Muscle layer of colon (tissue), 2 donors: Measurements from ENCODE around the gene REC114.
"Not testable (repeated sequence)": the region's sequence is repeated elsewhere in the genome, so short reads cannot be mapped to it uniquely, and the experiment has no call there.

ENCODE experiments used
- H3K27ac ChIP-seq: one replicate; pipeline ENCODE4 v1.7.0; 2013; ENCODE audit warnings: low read depth, mild to moderate bottlenecking, low read length, moderate library complexity
- H3K27me3 ChIP-seq, 2 donors: one replicate each; pipeline ENCODE4 v1.7.0; 2013; ENCODE audit warnings: low read length in 2 of 2, mild to moderate bottlenecking in 2 of 2; ENCODE audit not compliant: insufficient read depth in 2 of 2, control insufficient read depth in 1 of 2
- H3K36me3 ChIP-seq: one replicate; pipeline ENCODE4 v1.7.0; 2013; ENCODE audit warnings: mild to moderate bottlenecking, low read length; ENCODE audit not compliant: insufficient read depth
- H3K4me1 ChIP-seq: one replicate; pipeline ENCODE4 v1.7.0; 2013; ENCODE audit warnings: mild to moderate bottlenecking, low read length; ENCODE audit not compliant: insufficient read depth
- H3K4me3 ChIP-seq, 2 donors: one replicate each; pipeline ENCODE4 v1.7.0; 2013; ENCODE audit warnings: low read length in 2 of 2, low read depth in 1 of 2, mild to moderate bottlenecking in 1 of 2, moderate library complexity in 1 of 2
- H3K9ac ChIP-seq: one replicate; pipeline ENCODE4 v1.7.0; 2013; ENCODE audit warnings: low read length
- H3K9me3 ChIP-seq: one replicate; pipeline ENCODE4 v1.7.0; 2013; ENCODE audit warnings: mild to moderate bottlenecking, low read length
- donor health status: abdominal sarcoma.
- donor health status: Adenocarcinoma of cecum.

REC114 gene, protein sequence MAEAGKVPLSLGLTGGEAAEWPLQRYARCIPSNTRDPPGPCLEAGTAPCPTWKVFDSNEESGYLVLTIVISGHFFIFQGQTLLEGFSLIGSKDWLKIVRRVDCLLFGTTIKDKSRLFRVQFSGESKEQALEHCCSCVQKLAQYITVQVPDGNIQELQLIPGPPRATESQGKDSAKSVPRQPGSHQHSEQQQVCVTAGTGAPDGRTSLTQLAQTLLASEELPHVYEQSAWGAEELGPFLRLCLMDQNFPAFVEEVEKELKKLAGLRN

DNA sequence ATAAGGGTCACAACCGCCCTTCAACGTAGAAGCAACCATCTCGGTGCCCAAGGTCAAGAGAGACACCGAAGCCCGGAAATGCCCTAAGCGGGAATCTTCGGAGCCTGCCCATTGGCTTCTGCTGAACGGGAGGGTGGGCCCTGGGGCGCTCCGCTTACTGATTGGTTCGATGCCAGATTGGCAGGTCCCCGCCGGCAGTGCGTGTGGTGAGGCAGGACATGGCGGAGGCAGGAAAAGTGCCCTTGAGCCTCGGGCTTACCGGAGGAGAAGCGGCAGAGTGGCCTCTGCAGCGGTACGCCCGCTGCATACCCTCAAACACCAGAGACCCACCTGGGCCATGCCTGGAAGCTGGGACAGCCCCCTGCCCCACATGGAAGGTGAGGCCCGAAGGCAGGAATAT lies at the start of gene REC114:
TSS of gene REC114 (plus strand) at position 197 of the 400 bp plus-strand sequence. CDS start at position 219, 22 bp downstream.
- H3K27ac ChIP-seq = no peak within 1 kb of the TSS
- no peak within 1 kb of the TSS for H3K4me3 ChIP-seq
- no peaks in the 10 kb centered on the region for H3K36me3 ChIP-seq
- no peaks in the 10 kb centered on the region for H3K9me3 ChIP-seq
- H3K4me1 ChIP-seq = no peaks in the 10 kb centered on the region
- H3K27me3 ChIP-seq = no peaks in the 10 kb centered on the region
- no peak within 1 kb of the TSS for H3K9ac ChIP-seq

DNA sequence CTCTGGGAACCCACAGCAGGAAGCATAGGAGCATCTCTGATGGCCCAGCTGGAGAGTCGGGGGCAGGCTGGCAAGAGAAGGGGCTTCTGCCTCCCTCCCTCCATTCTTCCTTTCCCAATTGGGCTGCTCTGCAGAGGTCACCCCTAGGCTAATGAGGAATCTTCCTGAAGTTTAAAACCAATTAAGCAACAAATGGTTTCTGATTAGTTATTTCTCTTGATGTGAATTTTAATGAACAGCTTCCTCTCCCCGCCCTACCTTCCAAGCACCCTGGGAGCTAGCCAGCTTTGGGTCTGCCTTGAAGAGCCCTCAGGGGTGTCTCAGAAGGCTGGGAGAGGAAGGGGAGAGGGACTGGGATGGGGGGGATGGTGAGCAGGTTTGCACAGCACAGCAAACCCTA lies 49.6 kb upstream of the REC114 start:
- Histone ChIP-seq H3K4me3 (no peak overlapping the region), H3K9me3 (no peaks in the 10 kb centered on the region), H3K27ac (no peak overlapping the region), H3K27me3 (peaks cover 0 to 8% of the 10 kb centered on the region in 2 donors), H3K36me3 (no peaks in the 10 kb centered on the region), H3K9ac (no peak overlapping the region), H3K4me1 (no peaks in the 10 kb centered on the region)

DNA sequence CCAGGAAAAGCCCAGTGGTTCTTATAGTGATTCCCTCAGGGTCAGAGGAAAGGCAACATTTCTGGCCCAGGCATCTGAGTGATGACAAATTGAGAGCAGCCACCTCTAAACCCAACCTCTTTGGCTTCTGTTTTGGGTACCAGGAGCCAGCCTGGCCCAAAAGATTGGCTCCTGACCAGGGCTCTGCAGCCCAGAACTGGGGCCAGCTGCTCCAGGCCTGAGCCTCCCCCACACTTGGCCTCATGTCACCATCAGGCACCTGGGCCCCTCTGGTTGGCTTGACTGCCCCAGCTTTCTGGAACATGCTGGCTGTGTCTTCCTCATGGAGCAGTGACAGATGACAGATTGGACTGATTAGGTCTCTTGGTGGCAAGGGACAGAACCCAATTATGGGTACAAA lies 48.2 kb upstream of the REC114 start:
- Histone ChIP-seq H3K36me3 (no peaks in the 10 kb centered on the region), H3K27me3 (peaks cover 0 to 8% of the 10 kb centered on the region in 2 donors), H3K9ac (no peak overlapping the region), H3K27ac (no peak overlapping the region), H3K9me3 (no peaks in the 10 kb centered on the region), H3K4me1 (no peaks in the 10 kb centered on the region), H3K4me3 (no peak overlapping the region)

DNA sequence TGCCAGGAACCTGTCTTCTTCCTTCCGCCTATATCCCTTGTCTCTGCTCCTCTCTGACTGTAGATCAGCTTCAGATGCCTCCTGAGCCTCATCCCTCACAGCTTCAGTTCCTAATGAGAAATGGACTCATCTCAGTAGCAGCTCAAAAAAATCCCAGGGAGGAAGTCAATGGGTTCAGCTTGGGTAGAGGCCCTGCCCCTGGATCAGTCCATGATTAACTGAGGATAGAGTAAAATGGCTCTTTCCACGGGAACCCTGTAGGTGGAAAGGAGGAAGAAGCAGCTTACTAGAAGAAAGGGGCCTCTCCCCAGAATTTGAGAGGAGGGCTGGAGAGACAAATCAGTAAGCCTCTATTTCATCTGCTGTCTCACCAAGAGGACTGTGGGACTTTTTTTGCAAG lies 47.3 kb upstream of the REC114 start:
- Histone ChIP-seq H3K27me3 (peaks cover 0 to 6% of the 10 kb centered on the region in 2 donors), H3K36me3 (no peaks in the 10 kb centered on the region), H3K27ac (no peak overlapping the region), H3K9me3 (no peaks in the 10 kb centered on the region), H3K4me3 (no peak overlapping the region), H3K4me1 (no peaks in the 10 kb centered on the region), H3K9ac (no peak overlapping the region)

DNA sequence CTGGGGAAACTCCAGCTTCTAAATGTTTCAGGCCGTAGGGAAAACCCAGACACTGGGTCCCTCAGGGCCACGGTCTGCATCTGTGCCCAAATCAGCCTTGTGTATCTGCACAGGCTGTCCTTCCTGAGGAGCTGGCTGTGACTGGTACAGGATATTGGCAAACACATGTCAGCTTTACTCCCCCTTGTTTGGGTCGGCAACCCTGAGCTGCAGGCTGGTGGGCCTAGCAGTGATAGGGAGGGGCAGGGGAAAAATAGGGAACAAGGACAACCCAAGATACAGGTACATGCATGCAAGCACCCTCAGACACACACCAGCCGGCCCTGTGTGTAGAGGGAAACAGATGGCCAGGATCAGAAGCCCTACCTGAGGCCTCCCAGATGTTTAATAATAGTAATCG lies 45.5 kb upstream of the REC114 start:
- no peak overlapping the region for H3K27ac ChIP-seq
- no peaks in the 10 kb centered on the region for H3K36me3 ChIP-seq
- no peak overlapping the region for H3K4me3 ChIP-seq
- peaks cover 0 to 4% of the 10 kb centered on the region in 2 donors for H3K27me3 ChIP-seq
- H3K9me3 ChIP-seq = no peaks in the 10 kb centered on the region
- no peaks in the 10 kb centered on the region for H3K4me1 ChIP-seq
- no peak overlapping the region for H3K9ac ChIP-seq

DNA sequence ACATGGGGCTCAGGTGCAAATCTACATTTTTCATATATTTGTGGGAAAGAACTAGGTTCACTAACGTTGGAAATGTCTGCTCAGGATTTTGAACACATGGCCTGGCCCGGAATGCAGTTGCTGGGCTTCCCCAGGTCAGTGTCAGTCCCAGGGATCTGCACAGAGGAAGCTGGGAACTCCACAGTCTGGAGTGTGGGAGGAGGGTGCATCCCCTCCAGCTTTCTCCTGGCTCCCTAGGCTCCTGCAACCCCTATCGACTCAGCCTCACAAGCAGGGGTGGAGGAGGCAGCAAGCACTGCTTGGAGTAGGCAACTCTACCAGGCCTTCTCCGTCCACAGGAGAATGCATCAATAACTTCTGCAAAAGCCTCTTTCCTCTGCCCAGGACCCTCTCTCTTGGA lies 44.1 kb upstream of the REC114 start:
- Histone ChIP-seq H3K27ac (no peak overlapping the region), H3K9ac (no peak overlapping the region), H3K4me3 (no peak overlapping the region), H3K9me3 (no peaks in the 10 kb centered on the region), H3K4me1 (no peaks in the 10 kb centered on the region), H3K27me3 (no peaks in the 10 kb centered on the region), H3K36me3 (no peaks in the 10 kb centered on the region)

DNA sequence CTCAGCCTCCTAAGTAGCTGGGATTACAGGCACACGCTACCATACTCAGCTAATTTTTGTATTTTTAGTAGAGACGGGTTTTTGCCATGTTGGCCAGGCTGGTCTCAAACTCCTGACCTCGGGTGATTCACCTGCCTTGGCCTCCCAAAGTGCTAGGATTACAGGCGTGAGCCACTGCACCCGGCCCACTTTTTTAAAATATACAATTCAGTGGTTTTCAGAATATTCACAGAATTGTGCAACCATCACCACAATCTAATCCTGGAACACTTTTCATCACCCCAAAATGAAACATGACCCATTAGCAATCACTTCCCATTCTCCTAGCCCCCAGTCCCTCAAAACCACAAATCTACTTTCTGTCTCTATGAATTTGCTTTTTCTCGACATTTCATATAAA lies 42.7 kb upstream of the REC114 start:
- H3K27ac ChIP-seq, H3K27me3 ChIP-seq, H3K4me3 ChIP-seq, H3K9me3 ChIP-seq, H3K9ac ChIP-seq, H3K4me1 ChIP-seq, H3K36me3 ChIP-seq: not testable (repeated sequence)

DNA sequence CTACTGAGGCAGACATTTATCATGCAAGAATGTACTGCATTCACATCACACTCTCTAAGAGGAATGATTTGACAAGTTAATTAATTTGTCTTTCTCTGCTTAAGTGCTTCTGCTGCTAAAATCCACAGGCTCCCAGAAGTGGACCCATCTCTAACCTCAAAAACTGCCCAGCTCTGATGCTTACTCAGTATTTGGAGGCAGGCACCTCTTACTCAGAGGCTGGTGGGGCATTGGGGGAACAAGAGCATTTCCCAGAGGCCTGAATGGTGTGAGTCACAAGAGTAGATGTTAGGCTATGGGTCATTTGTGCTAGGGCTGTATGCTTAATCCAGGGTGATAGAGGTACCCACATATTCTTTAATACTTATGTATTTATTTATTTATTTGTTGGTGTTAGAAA lies 39.8 kb upstream of the REC114 start:
- Histone ChIP-seq H3K9ac (no peak overlapping the region), H3K9me3 (no peaks in the 10 kb centered on the region), H3K36me3 (no peaks in the 10 kb centered on the region), H3K4me3 (no peak overlapping the region), H3K27ac (no peak overlapping the region), H3K4me1 (no peaks in the 10 kb centered on the region), H3K27me3 (no peaks in the 10 kb centered on the region)

DNA sequence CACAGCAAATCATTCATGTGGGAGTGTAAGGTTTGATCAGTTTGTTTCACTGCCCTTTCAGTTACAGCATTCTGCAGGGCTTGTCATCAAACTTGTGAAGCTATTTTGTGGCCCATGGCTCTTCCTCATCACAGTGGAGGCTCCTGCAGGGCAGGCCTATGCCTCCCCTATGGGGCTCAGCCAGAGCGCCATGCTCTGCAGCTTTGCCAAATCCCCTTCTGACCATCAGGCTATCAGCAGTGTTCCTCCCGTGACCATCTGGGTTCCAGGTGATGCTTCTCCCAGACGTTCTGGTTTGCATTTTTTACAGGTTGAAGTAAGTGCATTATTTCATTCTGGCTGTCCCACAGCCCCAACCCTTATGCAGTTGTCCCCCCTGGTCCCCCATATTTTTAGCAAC lies 28.1 kb upstream of the REC114 start:
- H3K4me1 ChIP-seq = no peaks in the 10 kb centered on the region
- H3K27ac ChIP-seq = no peak overlapping the region
- H3K9ac ChIP-seq = no peak overlapping the region
- no peak overlapping the region for H3K4me3 ChIP-seq
- no peaks in the 10 kb centered on the region for H3K27me3 ChIP-seq
- H3K36me3 ChIP-seq = no peaks in the 10 kb centered on the region
- no peaks in the 10 kb centered on the region for H3K9me3 ChIP-seq

DNA sequence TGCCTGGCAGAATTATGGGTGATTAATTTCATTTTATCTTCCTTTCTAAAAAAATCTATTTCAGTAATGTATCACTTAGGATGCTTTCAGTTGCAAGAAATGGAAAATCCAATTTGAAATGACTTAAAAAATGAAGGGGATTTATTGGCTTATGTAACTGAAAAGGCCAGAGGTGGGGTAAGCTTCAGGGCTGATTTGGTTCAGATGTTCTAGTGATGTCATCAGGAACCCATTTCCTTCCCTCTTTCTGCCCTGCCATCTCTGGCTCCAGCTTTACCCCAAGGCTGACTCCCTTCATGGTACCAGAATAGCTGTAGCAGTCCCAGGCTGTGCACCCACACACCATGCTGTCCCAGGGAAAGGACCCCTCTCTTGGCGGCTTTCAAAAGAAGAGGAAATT lies 18.5 kb upstream of the REC114 start:
- Histone ChIP-seq H3K9me3 (no peaks in the 10 kb centered on the region), H3K36me3 (no peaks in the 10 kb centered on the region), H3K9ac (no peak overlapping the region), H3K27me3 (no peaks in the 10 kb centered on the region), H3K4me1 (no peaks in the 10 kb centered on the region), H3K27ac (no peak overlapping the region), H3K4me3 (no peak overlapping the region)

DNA sequence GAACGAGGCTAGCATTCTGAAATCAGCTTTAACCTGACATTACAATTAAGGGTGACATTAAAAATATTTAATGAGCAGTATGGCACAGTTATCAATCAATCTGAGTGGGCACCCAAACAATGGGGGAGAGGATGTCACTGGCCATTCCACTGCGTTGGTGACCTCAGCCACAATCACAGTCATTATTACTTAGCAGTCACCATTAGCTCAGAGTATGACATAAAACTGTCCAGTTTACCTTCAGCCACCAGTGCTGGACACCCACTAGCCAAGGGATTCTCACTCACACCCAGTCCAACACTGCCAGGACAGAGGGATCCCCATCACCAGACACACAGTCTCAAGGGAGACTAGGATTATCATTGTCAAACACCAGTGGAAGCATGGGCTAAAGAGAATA lies 17.5 kb upstream of the REC114 start:
- H3K27ac ChIP-seq = no peak overlapping the region
- no peaks in the 10 kb centered on the region for H3K36me3 ChIP-seq
- no peak overlapping the region for H3K4me3 ChIP-seq
- H3K27me3 ChIP-seq = no peaks in the 10 kb centered on the region
- no peaks in the 10 kb centered on the region for H3K4me1 ChIP-seq
- no peak overlapping the region for H3K9ac ChIP-seq
- no peaks in the 10 kb centered on the region for H3K9me3 ChIP-seq

DNA sequence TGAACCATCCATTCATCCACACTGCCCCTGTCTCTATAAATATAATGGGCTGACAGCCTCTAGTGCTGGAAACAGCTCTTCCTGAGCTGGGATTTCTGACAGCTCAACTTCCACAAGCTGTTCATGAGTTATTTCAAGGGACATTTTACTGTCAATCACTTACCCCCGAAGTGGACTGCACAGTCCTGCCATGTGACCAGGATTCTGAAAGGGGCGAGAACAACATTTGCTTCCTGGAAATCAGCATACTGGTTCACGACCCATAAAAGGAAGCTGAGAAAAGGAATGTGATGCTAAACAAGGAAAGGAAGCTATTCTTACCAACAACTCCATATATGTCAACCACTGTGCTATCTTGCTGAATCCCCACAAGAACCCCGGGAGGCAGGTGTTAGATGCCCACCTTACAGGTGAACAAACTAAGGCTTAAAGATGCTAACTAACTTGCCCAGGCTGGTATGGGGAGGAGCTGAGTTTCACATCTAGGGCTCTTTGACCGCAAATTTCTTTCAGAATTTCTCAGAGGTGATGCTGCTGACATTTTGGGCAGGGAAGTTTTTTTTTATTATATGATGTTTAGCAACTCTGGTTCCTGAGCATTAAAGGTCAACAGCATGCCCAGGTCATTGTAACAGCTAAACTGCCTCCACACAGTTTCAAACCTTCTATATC lies 16.5 kb upstream of the REC114 start:
- no peaks in the 10 kb centered on the region for H3K27me3 ChIP-seq
- no peaks in the 10 kb centered on the region for H3K4me1 ChIP-seq
- H3K9ac ChIP-seq = no peak overlapping the region
- H3K9me3 ChIP-seq = no peaks in the 10 kb centered on the region
- no peak overlapping the region for H3K4me3 ChIP-seq
- H3K36me3 ChIP-seq = no peaks in the 10 kb centered on the region
- no peak overlapping the region for H3K27ac ChIP-seq
